ENCODE data around the gene UBASH3B.

- TF ChIP-seq EZH2 (IDR thresholded peaks at IDR 0.05) (no peak), POLR2AphosphoS5 (IDR thresholded peaks at IDR 0.05; ENCODE audit: borderline replicate concordance, low read depth, low read length) (no peak), FOXP2 (optimal IDR thresholded peaks at IDR 0.05; ENCODE audit: control extremely low read depth, extremely low read length, insufficient read depth) (no peak)
Measured at GRCh38 chr11:122697636-122698167, 42.2 kb downstream of the UBASH3B start.
